Right lobe of liver (tissue), 6 donors: ENCODE measurements around the gene ZNF282. TPM values are rescaled to one million over a fixed set of nuclear protein-coding genes. Genes with fewer than 3 reads are reported as not detected.
A peak's percentile ranks its signal among the peaks of the same experiment; 100 is the strongest.
"Not testable (repeated sequence)": the region's sequence is repeated elsewhere in the genome, so short reads cannot be mapped to it uniquely, and the experiment has no call there.

ENCODE experiments used
- ATAC-seq, 4 donors: fragments of 200-7000 bp; cut with Tn5 transposase; one replicate each; pipeline ENCODE4 v1.9.1; 2020; ENCODE audit warnings: mild to moderate bottlenecking in 4 of 4, moderate library complexity in 4 of 4
- DNase-seq, 3 donors: peaks; one replicate each; pipeline ENCODE4 v3.0.0-alpha.2; 2020
- H3K27ac ChIP-seq, 3 donors: fragments of 200-600 bp; one replicate each; pipeline ENCODE4 v1.8.0; 2022
- H3K27me3 ChIP-seq, 2 donors: fragments of 200-600 bp; one replicate each; pipeline ENCODE4 v1.8.0; 2022
- H3K36me3 ChIP-seq, 4 donors: fragments of 200-600 bp; sonication (generic) in 1 of 4; one replicate each; pipeline versions ENCODE4 v1.5.1 to v1.8.0; 2017 to 2022; ENCODE audit warnings: control low read depth in 1 of 4
- H3K4me1 ChIP-seq, 4 donors: fragments of 200-600 bp; sonication (generic) in 1 of 4; one replicate each; pipeline versions ENCODE4 v1.5.1 to v1.8.0; 2017 to 2022; ENCODE audit warnings: control low read depth in 1 of 4
- H3K4me3 ChIP-seq, 3 donors: fragments of 200-600 bp; one replicate each; pipeline ENCODE4 v1.8.0; 2022
- H3K9me3 ChIP-seq, 4 donors: fragments of 200-600 bp; sonication (generic) in 1 of 4; one replicate each; pipeline versions ENCODE4 v1.5.1 to v1.8.0; 2017 to 2022; ENCODE audit warnings: control low read depth in 1 of 4
- CTCF ChIP-seq, 4 donors: fragments of 200-600 bp in 3 of 4; fragments of 450-650 bp in 1 of 4; IDR thresholded peaks; one replicate each; pipeline versions ENCODE4 v1.5.1 to v1.8.0; 2016 to 2022; ENCODE audit warnings: antibody characterized with exemption in 4 of 4, mild to moderate bottlenecking in 2 of 4
- POLR2A ChIP-seq: fragments of 450-650 bp; IDR thresholded peaks from one replicate; pipeline ENCODE4 v1.6.1; 2017; ENCODE audit warnings: antibody characterized with exemption, mild to moderate bottlenecking
- WGBS: methylation state at CpG from one replicate; pipeline ENCODE4 v1.1.6; 2018; ENCODE audit warnings: low coverage, low lambda C conversion rate; ENCODE audit not compliant: insufficient coverage; ENCODE audit errors: missing lambda C conversion rate; 5-methylcytosine and 5-hydroxymethylcytosine counted together
- intact Hi-C, 2 donors: fragments of 100-400 bp; cut with DNase I; formaldehyde crosslinking; loops; one replicate each; pipeline versions ENCODE4 v1.11.2 to v1.14.1; 2022
- total RNA-seq, 6 experiments: library from RNA; depleted of rRNA in 2 of 6; stranded (reverse); fragments of >200 nt in 2 of 6; fragmentation: NEBNext Ultra II Directional in 3 of 6; extraction: Animal tissue kit (Norgen Biotek cat#: 25700) in 3 of 6; gene quantifications; one replicate each; pipeline versions ENCODE4 v1.1.0 to v1.2.4, GENCODE V29; 2016 to 2023
- donor health status: DM: no; HTN: yes; CAD: no.
- donor health status: DM: no; HTN: no; CAD: no.
- donor health status: DM: no; HTN: no; CAD: no.
- donor health status: DM: no; HTN: yes; CAD: no.
- donor health status: DM: no; HTN: yes; CAD: no.

Gene ZNF282
- total RNA-seq, 6 experiments from 2014 or later, result 7.1 to 13.2 (median 10.0) TPM

- no peaks in the 10 kb centered on the region for H3K27me3 ChIP-seq
- DNase-seq (no peak), ATAC-seq (no peak)
- TF ChIP-seq POLR2A, result no peak
- no peak for TF ChIP-seq CTCF (IDR thresholded peaks at IDR 0.05)
- H3K9me3 ChIP-seq, result no peaks in the 10 kb centered on the region
- intact Hi-C loops, result no loop called here
- no peak overlapping the region for H3K4me3 ChIP-seq
- WGBS, result 92% methylated on average over 6 of the region's 8 CpGs
- no peak overlapping the region for H3K27ac ChIP-seq
- no peaks in the 10 kb centered on the region for H3K4me1 ChIP-seq
- H3K36me3 ChIP-seq, result peaks cover 0 to 38% (median 5%) of the 10 kb centered on the region in 4 donors
These were observed 27.8 kb downstream of the ZNF282 start for GRCh38 chr7:149223176-149223575.

- TF ChIP-seq CTCF (IDR thresholded peaks at IDR 0.05) (no peak), POLR2A (no peak)
- DNase-seq, result no peak
- H3K36me3 ChIP-seq, result peaks cover 0 to 38% (median 5%) of the 10 kb centered on the region in 4 donors
- no peaks in the 10 kb centered on the region for H3K9me3 ChIP-seq
- intact Hi-C loops, result no loop called here
- no peak overlapping the region for H3K4me3 ChIP-seq
- no peak overlapping the region for H3K27ac ChIP-seq
- H3K27me3 ChIP-seq, result no peaks in the 10 kb centered on the region
- WGBS, result 96% methylated on average over 23 of the region's 39 CpGs
- no peaks in the 10 kb centered on the region for H3K4me1 ChIP-seq
- ATAC-seq, result no peak
These were observed 28.4 kb downstream of the ZNF282 start for GRCh38 chr7:149223761-149224160.

- Histone ChIP-seq H3K27me3 (no peaks in the 10 kb centered on the region), H3K27ac (no peak overlapping the region), H3K4me1 (no peaks in the 10 kb centered on the region), H3K9me3 (no peaks in the 10 kb centered on the region), H3K4me3 (no peak overlapping the region), H3K36me3 (peaks cover 0 to 38% (median 5%) of the 10 kb centered on the region in 4 donors)
- intact Hi-C loops, result no loop called here
- DNase-seq (no peak), ATAC-seq (peak in 1 of 4 donors; percentile 17)
- TF ChIP-seq CTCF (IDR thresholded peaks at IDR 0.05) (no peak), POLR2A (no peak)
- 100% methylated on average over 6 of the region's 37 CpGs for WGBS
These were observed 29.0 kb downstream of the ZNF282 start for GRCh38 chr7:149224352-149224751.

GRCh38 chr7:149225106-149225505, 29.8 kb downstream of the ZNF282 start:
- Histone ChIP-seq H3K27me3 (no peaks in the 10 kb centered on the region), H3K9me3 (no peaks in the 10 kb centered on the region), H3K36me3 (peaks cover 0 to 33% (median 5%) of the 10 kb centered on the region in 4 donors), H3K4me3 (no peak overlapping the region), H3K4me1 (no peaks in the 10 kb centered on the region), H3K27ac (no peak overlapping the region)
- no peak for TF ChIP-seq POLR2A
- TF ChIP-seq CTCF (IDR thresholded peaks at IDR 0.05), result no peak
- intact Hi-C loops, result no loop called here
- DNase-seq (no peak), ATAC-seq (no peak)
- WGBS, result 94% methylated on average over 8 of the region's 19 CpGs

- no peak overlapping the region for H3K27ac ChIP-seq
- intact Hi-C loops, result no loop called here
- no peaks in the 10 kb centered on the region for H3K27me3 ChIP-seq
- WGBS, result 98% methylated on average over 8 of the region's 22 CpGs
- H3K9me3 ChIP-seq, result no peaks in the 10 kb centered on the region
- ATAC-seq, result peak in 2 of 4 donors; percentile 11 to 13
- DNase-seq, result no peak
- peaks cover 0 to 28% (median 5%) of the 10 kb centered on the region in 4 donors for H3K36me3 ChIP-seq
- H3K4me3 ChIP-seq, result no peak overlapping the region
- TF ChIP-seq CTCF (IDR thresholded peaks at IDR 0.05) (no peak), POLR2A (no peak)
- H3K4me1 ChIP-seq, result no peaks in the 10 kb centered on the region
These were observed 30.3 kb downstream of the ZNF282 start for GRCh38 chr7:149225656-149226055.

GRCh38 chr7:149226366-149226765, 31.0 kb downstream of the ZNF282 start:
- H3K9me3 ChIP-seq, ATAC-seq, intact Hi-C loops, H3K27ac ChIP-seq, DNase-seq, H3K4me3 ChIP-seq, H3K4me1 ChIP-seq, H3K27me3 ChIP-seq: not testable (repeated sequence)
- H3K36me3 ChIP-seq, result peaks cover 0 to 23% (median 5%) of the 10 kb centered on the region in 4 donors
- WGBS, result 97% methylated on average over 17 of the region's 17 CpGs
